ENCODE measurements around the gene UBE4B.

The UBE4B gene

GRCh38 chr1:10103193-10103592 is 70.4 kb downstream of the UBE4B start:
- Histone ChIP-seq H3K4me2 (ENCODE audit: low read depth, low read length) (no peak overlapping the region), H2AFZ (ENCODE audit: low read length) (no peak overlapping the region), H3F3A (ENCODE audit: insufficient read depth, low read length) (no peaks in the 10 kb centered on the region), H3K9me3 (replicated peaks; ENCODE audit: insufficient read depth, low read length) (no peaks in the 10 kb centered on the region), H4K20me1 (ENCODE audit: insufficient read depth, low read length) (no peaks in the 10 kb centered on the region), H3K27me3 (replicated peaks; ENCODE audit: insufficient read depth, low read length) (no peaks in the 10 kb centered on the region), H3K4me1 (ENCODE audit: low read length) (no peaks in the 10 kb centered on the region), H3K36me3 (replicated peaks; ENCODE audit: insufficient read depth, low read length) (peaks cover 5% of the 10 kb centered on the region; the same call in 1 of the 2 replicates), H3K4me3 (ENCODE audit: low read length) (no peak overlapping the region), H3K27ac (ENCODE audit: low read length) (no peak overlapping the region), H3K9ac (ENCODE audit: low read length) (no peak overlapping the region), H3K9me2 (replicated peaks; ENCODE audit: insufficient read depth, low read length) (no peaks in the 10 kb centered on the region), H3K79me2 (ENCODE audit: low read length) (peaks cover 4% of the 10 kb centered on the region)
- no peak for TF ChIP-seq EZH2phosphoT487 (IDR thresholded peaks at IDR 0.05; ENCODE audit: low read length)
- no peak for DNase-seq

- H3K4me3 ChIP-seq (ENCODE audit: low read length), result no peak overlapping the region
- H3K4me1 ChIP-seq (ENCODE audit: low read length), result no peaks in the 10 kb centered on the region
- no peaks in the 10 kb centered on the region for H3K9me3 ChIP-seq (replicated peaks; ENCODE audit: insufficient read depth, low read length)
- no peak for TF ChIP-seq EZH2phosphoT487 (IDR thresholded peaks at IDR 0.05; ENCODE audit: low read length)
- TF ChIP-seq CTCF (IDR thresholded peaks at IDR 0.05; ENCODE audit: low read length), result no peak
- TF ChIP-seq EZH2 (optimal IDR thresholded peaks at IDR 0.05; ENCODE audit: low read depth, low read length), result no peak
- no peak overlapping the region for H3K27ac ChIP-seq (ENCODE audit: low read length)
- peaks cover 5% of the 10 kb centered on the region; the same call in 1 of the 2 replicates for H3K36me3 ChIP-seq (replicated peaks; ENCODE audit: insufficient read depth, low read length)
- no peak for DNase-seq
- H3K4me2 ChIP-seq (ENCODE audit: low read depth, low read length), result no peak overlapping the region
- H3K79me2 ChIP-seq (ENCODE audit: low read length), result peaks cover 4% of the 10 kb centered on the region
- no peaks in the 10 kb centered on the region for H3F3A ChIP-seq (ENCODE audit: insufficient read depth, low read length)
- H3K9me2 ChIP-seq (replicated peaks; ENCODE audit: insufficient read depth, low read length), result no peaks in the 10 kb centered on the region
- no peaks in the 10 kb centered on the region for H3K27me3 ChIP-seq (replicated peaks; ENCODE audit: insufficient read depth, low read length)
- H4K20me1 ChIP-seq (ENCODE audit: insufficient read depth, low read length), result no peaks in the 10 kb centered on the region
- no peak overlapping the region for H2AFZ ChIP-seq (ENCODE audit: low read length)
- no peak overlapping the region for H3K9ac ChIP-seq (ENCODE audit: low read length)
Observed at GRCh38 chr1:10104834-10105233, 72.1 kb downstream of the UBE4B start.

GRCh38 chr1:10105484-10105883 is 72.7 kb downstream of the UBE4B start:
- no peak overlapping the region for H3K4me3 ChIP-seq (ENCODE audit: low read length)
- no peak overlapping the region for H3K27ac ChIP-seq (ENCODE audit: low read length)
- H3K27me3 ChIP-seq (replicated peaks; ENCODE audit: insufficient read depth, low read length), result no peaks in the 10 kb centered on the region
- H3K9ac ChIP-seq (ENCODE audit: low read length), result no peak overlapping the region
- H3F3A ChIP-seq (ENCODE audit: insufficient read depth, low read length), result no peaks in the 10 kb centered on the region
- no peaks in the 10 kb centered on the region for H3K9me3 ChIP-seq (replicated peaks; ENCODE audit: insufficient read depth, low read length)
- no peak for DNase-seq
- H3K4me1 ChIP-seq (ENCODE audit: low read length), result no peaks in the 10 kb centered on the region
- no peak overlapping the region for H2AFZ ChIP-seq (ENCODE audit: low read length)
- H3K79me2 ChIP-seq (ENCODE audit: low read length), result peaks cover 4% of the 10 kb centered on the region
- H3K9me2 ChIP-seq (replicated peaks; ENCODE audit: insufficient read depth, low read length), result no peaks in the 10 kb centered on the region
- H4K20me1 ChIP-seq (ENCODE audit: insufficient read depth, low read length), result no peaks in the 10 kb centered on the region
- no peak overlapping the region for H3K4me2 ChIP-seq (ENCODE audit: low read depth, low read length)
- no peak for TF ChIP-seq CTCF (IDR thresholded peaks at IDR 0.05; ENCODE audit: low read length)
- TF ChIP-seq EZH2 (optimal IDR thresholded peaks at IDR 0.05; ENCODE audit: low read depth, low read length), result no peak
- no peak for TF ChIP-seq EZH2phosphoT487 (IDR thresholded peaks at IDR 0.05; ENCODE audit: low read length)
- peaks cover 5% of the 10 kb centered on the region; the same call in 1 of the 2 replicates for H3K36me3 ChIP-seq (replicated peaks; ENCODE audit: insufficient read depth, low read length)

GRCh38 chr1:10106241-10106640 is 73.5 kb downstream of the UBE4B start:
- no peak for DNase-seq
- Histone ChIP-seq H4K20me1 (ENCODE audit: insufficient read depth, low read length) (no peaks in the 10 kb centered on the region), H3K9ac (ENCODE audit: low read length) (no peak overlapping the region), H3K9me3 (replicated peaks; ENCODE audit: insufficient read depth, low read length) (no peaks in the 10 kb centered on the region), H2AFZ (ENCODE audit: low read length) (no peak overlapping the region), H3K9me2 (replicated peaks; ENCODE audit: insufficient read depth, low read length) (no peaks in the 10 kb centered on the region), H3K27me3 (replicated peaks; ENCODE audit: insufficient read depth, low read length) (no peaks in the 10 kb centered on the region), H3K36me3 (replicated peaks; ENCODE audit: insufficient read depth, low read length) (peaks cover 5% of the 10 kb centered on the region; the same call in 1 of the 2 replicates), H3F3A (ENCODE audit: insufficient read depth, low read length) (no peaks in the 10 kb centered on the region), H3K27ac (ENCODE audit: low read length) (no peak overlapping the region), H3K4me2 (ENCODE audit: low read depth, low read length) (no peak overlapping the region), H3K4me1 (ENCODE audit: low read length) (no peaks in the 10 kb centered on the region), H3K4me3 (ENCODE audit: low read length) (no peak overlapping the region), H3K79me2 (ENCODE audit: low read length) (peaks cover 4% of the 10 kb centered on the region)
- TF ChIP-seq EZH2 (optimal IDR thresholded peaks at IDR 0.05; ENCODE audit: low read depth, low read length), result no peak
- TF ChIP-seq EZH2phosphoT487 (IDR thresholded peaks at IDR 0.05; ENCODE audit: low read length), result no peak
- TF ChIP-seq CTCF (IDR thresholded peaks at IDR 0.05; ENCODE audit: low read length), result no peak

Measured in MM.1S (cell line).